ENCODE data around the gene STAC2.

STAC2 gene

DNA sequence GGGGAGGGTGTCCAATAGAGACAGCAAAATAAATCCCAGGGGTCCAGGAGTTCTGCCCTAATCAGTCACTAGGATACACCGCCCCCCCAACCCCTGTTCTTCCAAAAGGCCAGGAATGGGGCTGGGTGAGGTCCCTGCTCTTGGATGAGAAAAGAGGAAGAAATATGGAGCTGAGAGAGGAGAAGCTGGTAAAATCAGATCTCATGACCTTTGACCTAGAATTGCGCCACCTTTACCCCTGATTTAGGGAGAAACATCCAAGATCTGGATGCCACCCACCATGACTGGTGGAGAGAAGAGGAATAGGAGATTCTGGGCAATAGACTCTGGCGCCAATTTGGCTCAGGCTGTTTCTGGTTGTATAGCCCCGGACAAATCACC, 27.6 kb downstream of the STAC2 start:
- peak overlapping the region; percentile 66; the same call in 1 of the 2 replicates for H3K4me3 ChIP-seq (ENCODE audit: low read depth, low read length)
- TF ChIP-seq, protein P1, sequence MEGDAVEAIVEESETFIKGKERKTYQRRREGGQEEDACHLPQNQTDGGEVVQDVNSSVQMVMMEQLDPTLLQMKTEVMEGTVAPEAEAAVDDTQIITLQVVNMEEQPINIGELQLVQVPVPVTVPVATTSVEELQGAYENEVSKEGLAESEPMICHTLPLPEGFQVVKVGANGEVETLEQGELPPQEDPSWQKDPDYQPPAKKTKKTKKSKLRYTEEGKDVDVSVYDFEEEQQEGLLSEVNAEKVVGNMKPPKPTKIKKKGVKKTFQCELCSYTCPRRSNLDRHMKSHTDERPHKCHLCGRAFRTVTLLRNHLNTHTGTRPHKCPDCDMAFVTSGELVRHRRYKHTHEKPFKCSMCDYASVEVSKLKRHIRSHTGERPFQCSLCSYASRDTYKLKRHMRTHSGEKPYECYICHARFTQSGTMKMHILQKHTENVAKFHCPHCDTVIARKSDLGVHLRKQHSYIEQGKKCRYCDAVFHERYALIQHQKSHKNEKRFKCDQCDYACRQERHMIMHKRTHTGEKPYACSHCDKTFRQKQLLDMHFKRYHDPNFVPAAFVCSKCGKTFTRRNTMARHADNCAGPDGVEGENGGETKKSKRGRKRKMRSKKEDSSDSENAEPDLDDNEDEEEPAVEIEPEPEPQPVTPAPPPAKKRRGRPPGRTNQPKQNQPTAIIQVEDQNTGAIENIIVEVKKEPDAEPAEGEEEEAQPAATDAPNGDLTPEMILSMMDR (IDR thresholded peaks at IDR 0.05; ENCODE audit: low read depth, low read length) = no peak

DNA sequence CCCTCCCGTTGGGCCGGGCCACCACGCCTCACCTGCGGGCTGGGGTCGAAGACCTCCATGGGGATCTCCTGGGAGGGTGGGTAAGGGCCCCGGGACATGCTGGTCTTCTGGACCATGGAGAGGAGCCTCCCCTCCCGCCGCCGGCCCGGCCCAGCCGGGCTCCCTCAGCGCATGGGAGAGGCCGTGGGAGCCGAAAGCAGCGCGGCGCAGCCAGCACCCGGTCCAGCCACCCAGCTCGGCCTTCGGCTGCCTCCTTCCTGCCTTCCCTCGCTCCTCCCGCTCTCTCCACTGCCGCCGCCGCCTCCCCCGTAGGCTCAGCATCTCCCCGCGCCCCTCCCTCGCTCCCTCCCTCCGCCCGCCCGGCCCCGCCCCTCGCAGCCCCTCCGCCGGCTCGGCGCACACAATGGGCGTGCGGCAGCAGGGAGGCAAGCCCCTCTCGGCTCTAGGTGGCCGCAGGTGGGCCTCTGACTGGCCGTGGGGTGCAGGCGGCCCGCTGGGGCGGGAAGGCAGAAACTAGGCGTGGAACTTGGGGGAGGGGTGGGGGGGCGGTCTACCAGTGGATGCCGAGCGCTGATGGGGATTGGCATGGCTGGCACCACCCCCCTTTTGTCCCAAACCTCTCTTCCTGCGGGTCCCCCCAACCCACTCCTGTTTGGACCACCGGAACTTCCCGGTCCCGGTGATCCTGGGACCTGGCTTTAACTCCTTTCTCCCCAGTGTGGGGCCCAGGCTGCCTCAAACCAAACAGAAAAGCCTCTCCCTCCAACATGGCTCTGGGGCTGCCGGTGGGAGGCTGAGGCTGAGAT, 28.2 kb downstream of the STAC2 start, which contains the start of gene CACNB1:
Gene CACNB1, minus strand, starts transcription at position 290 of the 806 bp plus-strand sequence. Its CDS starts 174 bp downstream, at position 116.
- TF ChIP-seq, protein P1 (IDR thresholded peaks at IDR 0.05; ENCODE audit: low read depth, low read length) = no peak
- H3K4me3 ChIP-seq (ENCODE audit: low read depth, low read length) = peak within 1 kb of the TSS; percentile 66

DNA sequence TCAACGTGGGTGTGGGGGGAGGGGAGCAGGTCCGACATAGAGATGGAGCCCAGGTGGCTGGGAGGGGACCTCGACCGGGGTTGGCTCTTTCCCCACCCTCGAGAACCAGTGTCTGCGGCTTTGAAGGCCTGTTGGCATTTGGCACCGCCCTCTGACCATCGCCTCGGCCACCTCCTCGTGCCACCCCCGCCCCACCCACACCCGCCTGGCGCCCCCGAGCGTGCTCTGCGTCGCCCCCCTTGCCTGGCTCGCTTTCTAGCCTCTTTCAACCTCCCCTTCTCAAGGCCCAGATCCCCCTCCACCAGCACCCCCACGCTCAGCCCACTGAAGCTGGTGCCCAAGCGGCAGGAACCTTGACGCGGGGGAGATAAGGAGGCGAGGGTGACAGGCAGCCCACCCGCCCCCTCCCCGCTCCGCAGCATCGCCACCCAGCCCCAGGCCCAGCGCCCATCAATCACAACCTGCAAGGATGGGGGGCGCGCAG, 28.9 kb downstream of the STAC2 start:
- H3K4me3 ChIP-seq (ENCODE audit: low read depth, low read length) = peak overlapping the region; percentile 66
- TF ChIP-seq, protein P1 (IDR thresholded peaks at IDR 0.05; ENCODE audit: low read depth, low read length) = no peak

DNA sequence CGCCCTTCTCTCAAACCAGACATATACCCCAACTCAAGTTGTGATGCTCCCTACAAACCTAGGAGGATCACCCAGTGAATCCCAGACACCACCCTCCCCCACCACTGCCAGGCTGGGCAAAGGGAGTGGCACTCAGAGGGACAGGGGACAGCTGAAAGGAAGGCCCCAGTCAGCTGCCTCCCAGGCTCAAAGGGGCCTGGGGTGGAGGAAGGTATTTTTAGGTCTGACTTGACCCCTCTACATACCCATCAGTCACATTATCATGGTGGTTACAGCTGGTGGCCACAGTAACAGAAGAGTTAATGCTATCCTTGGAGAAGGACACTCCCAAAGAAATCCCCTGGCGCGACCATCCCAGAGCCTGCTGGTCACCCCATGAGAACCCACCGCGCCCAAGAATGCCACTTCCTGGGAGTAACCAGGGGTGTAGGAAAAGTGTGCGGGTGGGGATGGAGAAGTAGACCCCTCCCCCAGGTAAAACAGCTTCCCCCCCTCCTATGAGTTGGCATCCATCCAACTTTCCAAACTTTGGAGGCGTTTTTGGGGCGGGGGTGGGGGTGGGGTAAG, 29.4 kb downstream of the STAC2 start:
- TF ChIP-seq, protein P1 (IDR thresholded peaks at IDR 0.05; ENCODE audit: low read depth, low read length) = no peak
- H3K4me3 ChIP-seq (ENCODE audit: low read depth, low read length) = peak overlapping the region; percentile 66

DNA sequence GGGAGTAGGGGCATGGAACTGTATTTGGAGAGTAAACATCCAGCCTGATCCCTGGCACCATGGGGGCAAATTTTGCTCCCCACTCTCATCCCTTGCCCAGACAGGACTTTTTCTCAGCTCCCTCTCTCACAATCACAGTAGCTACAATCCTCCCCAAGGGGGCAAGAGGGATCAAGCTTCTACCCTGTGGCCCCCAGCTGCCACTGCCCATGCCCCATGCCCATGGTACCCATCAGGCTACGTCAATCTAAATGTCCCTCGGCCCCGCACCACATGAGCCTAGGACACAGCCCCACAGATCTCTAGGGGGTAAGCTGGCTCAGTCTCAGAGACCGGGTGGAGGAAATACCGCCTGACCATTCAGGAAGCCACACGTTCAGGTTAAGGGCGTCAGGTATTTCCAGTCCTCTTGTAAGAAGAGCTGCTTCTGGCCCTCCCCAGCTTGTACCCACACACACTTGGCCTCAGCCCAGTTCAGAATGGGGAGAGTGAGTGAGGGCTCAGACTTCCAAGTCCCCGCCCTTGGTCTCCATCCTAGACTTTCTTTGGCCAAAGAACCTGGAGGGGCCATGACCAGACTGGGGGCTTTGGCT, 30.1 kb downstream of the STAC2 start:
- H3K4me3 ChIP-seq (ENCODE audit: low read depth, low read length) = peak overlapping the region; percentile 66; the same call in 1 of the 2 replicates

DNA sequence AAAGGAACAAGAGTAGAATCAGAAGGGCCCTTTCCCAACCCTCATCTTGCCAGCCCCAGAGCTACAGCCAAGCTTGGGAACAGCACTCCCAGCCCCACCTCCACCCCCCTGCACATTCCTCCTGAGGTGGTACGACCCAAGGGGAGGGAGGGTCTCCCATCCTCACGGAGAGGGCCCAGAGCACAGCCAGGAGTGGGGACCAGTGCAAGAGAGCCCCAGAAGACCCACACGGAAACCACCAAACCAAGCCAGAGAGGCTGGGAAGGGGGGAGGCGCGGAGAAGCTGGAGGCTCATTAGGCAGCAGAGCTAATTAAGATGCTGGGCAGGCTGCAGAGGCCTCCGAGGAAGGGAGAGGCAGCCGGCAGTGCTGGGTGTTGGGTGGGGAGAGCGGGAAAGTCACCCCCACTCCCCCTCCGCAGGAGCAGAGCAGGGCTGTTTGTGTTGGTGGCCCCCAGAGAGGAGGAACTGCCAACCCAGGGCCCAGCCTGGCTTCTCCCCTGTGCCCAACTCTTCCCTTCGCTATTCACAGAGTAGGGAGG, 30.7 kb downstream of the STAC2 start:
- H3K4me3 ChIP-seq (ENCODE audit: low read depth, low read length) = no peak overlapping the region
- TF ChIP-seq, protein P1 (IDR thresholded peaks at IDR 0.05; ENCODE audit: low read depth, low read length) = no peak

More for the DNA sequence above, 30.1 kb downstream of the STAC2 start:
- TF ChIP-seq, protein P1 (IDR thresholded peaks at IDR 0.05; ENCODE audit: low read depth, low read length) = no peak

Data from WI38 (cell line).